A549 (cell line): ENCODE data around the gene HAO1. TPM values are rescaled to one million over a fixed set of nuclear protein-coding genes. Genes with fewer than 3 reads are reported as not detected.

Source experiments
- ATAC-seq, 2 experiments: fragments of 200-7000 bp in 1 of 2; fragments of >200 bp in 1 of 2; cut with Nextera tagmentation in 1 of 2; cut with Tn5 transposase in 1 of 2; 3 replicates each; pipeline versions ENCODE4 v1.8.0 to v1.9.1; 2018 to 2020; ENCODE audit warnings: mild to moderate bottlenecking in 1 of 2, moderate library complexity in 1 of 2
- CTCF ChIA-PET: fragments of 300-600 bp; sonication (Branson Sonifier 250); formaldehyde crosslinking; extraction: SDS; loops from one replicate; lab custom pipeline; 2021; ENCODE audit warnings: antibody characterized with exemption, inconsistent platforms; lab: Yijun Ruan, JAX
- POLR2A ChIA-PET: fragments of 350-600 bp; formaldehyde crosslinking; extraction: SDS; loops from one replicate; lab custom pipeline; 2021; ENCODE audit warnings: antibody characterized with exemption, inconsistent platforms; lab: Yijun Ruan, JAX
- DNase-seq, 2 experiments: peaks; one replicate each; pipeline versions ENCODE4 v3.0.0 to v3.0.0-alpha.2; 2011 to 2016; ENCODE audit warnings: low read depth in 1 of 2, low spot score in 1 of 2
- FAIRE-seq: peaks from 2 replicates; lab custom pipeline; 2011; peaks lifted over from hg19 to GRCh38; lab: Jason Lieb, UNC
- H3K27ac ChIP-seq, 2 experiments: fragments of >200 bp; sonication (Bioruptor Twin); formaldehyde crosslinking; 3 replicates each; pipeline ENCODE4 v1.5.1; 2016 to 2017
- H3K4me1 ChIP-seq: fragments of >200 bp; sonication (Bioruptor Twin); formaldehyde crosslinking; 3 replicates; pipeline ENCODE4 v1.6.1; 2016
- H3K4me2 ChIP-seq: fragments of >200 bp; sonication (Bioruptor Twin); formaldehyde crosslinking; 3 replicates; pipeline ENCODE4 v1.6.1; 2016
- H3K4me3 ChIP-seq: fragments of >200 bp; sonication (Bioruptor Twin); formaldehyde crosslinking; 3 replicates; pipeline ENCODE4 v1.5.1; 2016
- H3K9me3 ChIP-seq: fragments of >200 bp; sonication (Bioruptor Twin); formaldehyde crosslinking; 3 replicates; pipeline ENCODE4 v1.6.1; 2016
- EHF ChIP-seq: fragments of 250-450 bp; sonication (Bioruptor Pico); IDR thresholded peaks from 2 replicates; pipeline ENCODE4 v1.5.0; 2020; ENCODE audit warnings: mild to moderate bottlenecking
- EHMT2 ChIP-seq: fragments of 200-600 bp; sonication (generic); IDR thresholded peaks from 2 replicates; pipeline ENCODE4 v1.6.1; 2016; ENCODE audit warnings: antibody characterized with exemption, low read depth, mild to moderate bottlenecking, moderate library complexity
- FOSB ChIP-seq: fragments of 250-450 bp; sonication (Bioruptor Pico); IDR thresholded peaks from 2 replicates; pipeline ENCODE4 v1.5.0; 2020; ENCODE audit warnings: mild to moderate bottlenecking, moderate library complexity
- HDAC2 ChIP-seq: fragments of 200-600 bp; sonication (generic); IDR thresholded peaks from 2 replicates; pipeline ENCODE4 v1.6.1; 2016
- HEYL ChIP-seq: fragments of 250-450 bp; sonication (Bioruptor Pico); IDR thresholded peaks from 2 replicates; pipeline ENCODE4 v1.8.0; 2021; ENCODE audit warnings: mild to moderate bottlenecking, moderate library complexity
- HOXA7 ChIP-seq: fragments of 250-450 bp; sonication (Bioruptor Pico); IDR thresholded peaks from 2 replicates; pipeline ENCODE4 v1.5.0; 2020; ENCODE audit warnings: mild to moderate bottlenecking, moderate library complexity
- HOXB13 ChIP-seq: fragments of 250-450 bp; sonication (Bioruptor Pico); IDR thresholded peaks from 2 replicates; pipeline ENCODE4 v1.5.0; 2020; ENCODE audit warnings: low read depth, mild to moderate bottlenecking, moderate library complexity
- HOXB5 ChIP-seq: fragments of 250-450 bp; sonication (Bioruptor Pico); IDR thresholded peaks from 2 replicates; pipeline ENCODE4 v1.5.0; 2020; ENCODE audit warnings: mild to moderate bottlenecking, moderate library complexity
- JUN ChIP-seq, 2 experiments: fragments of >200 bp; sonication (Bioruptor Twin); formaldehyde crosslinking; IDR thresholded peaks; 2 replicates in 1 of 2; 3 replicates in 1 of 2; pipeline ENCODE4 v1.6.1; 2016 to 2017
- KDM1A ChIP-seq: fragments of 200-600 bp; sonication (generic); IDR thresholded peaks from 2 replicates; pipeline ENCODE4 v1.6.1; 2016; ENCODE audit warnings: low read depth, mild to moderate bottlenecking
- MAZ ChIP-seq: fragments of 150-350 bp; IDR thresholded peaks from 2 replicates; pipeline ENCODE4 v1.6.1; 2014; ENCODE audit warnings: antibody characterized with exemption, low read depth, low read length, borderline replicate concordance
- NR3C1 ChIP-seq: fragments of >200 bp; sonication (Bioruptor Twin); formaldehyde crosslinking; IDR thresholded peaks from 3 replicates; pipeline ENCODE4 v1.6.1; 2017
- POLR2A ChIP-seq: IDR thresholded peaks from 2 replicates; pipeline ENCODE4 v1.6.1; 2012; ENCODE audit warnings: mild to moderate bottlenecking, low read length
- POLR2AphosphoS2 ChIP-seq: conservative IDR thresholded peaks from 2 replicates; pipeline ENCODE4 v1.6.1; 2012; ENCODE audit warnings: low read length, improper control_type of control experiment, inconsistent platforms
- RARB ChIP-seq: fragments of 250-450 bp; sonication (Bioruptor Pico); IDR thresholded peaks from 2 replicates; pipeline ENCODE4 v1.8.0; 2021; ENCODE audit warnings: mild to moderate bottlenecking, moderate library complexity
- RCOR1 ChIP-seq: fragments of 150-350 bp; IDR thresholded peaks from 2 replicates; pipeline ENCODE4 v1.6.1; 2014; ENCODE audit warnings: antibody characterized with exemption, low read length, low read depth
- SREBF2 ChIP-seq: fragments of 450-650 bp; IDR thresholded peaks from 2 replicates; pipeline ENCODE4 v1.6.1; 2014; ENCODE audit warnings: mild to moderate bottlenecking, moderate library complexity
- TFCP2L1 ChIP-seq: fragments of 250-450 bp; sonication (Bioruptor Pico); IDR thresholded peaks from 2 replicates; pipeline ENCODE4 v1.5.0; 2021; ENCODE audit warnings: mild to moderate bottlenecking
- TP53 ChIP-seq: fragments of 250-450 bp; sonication (Bioruptor Pico); IDR thresholded peaks from 2 replicates; pipeline ENCODE4 v1.5.0; 2021; ENCODE audit warnings: mild to moderate bottlenecking, moderate library complexity
- ZNF302 ChIP-seq: fragments of 250-450 bp; sonication (Bioruptor Pico); IDR thresholded peaks from 2 replicates; pipeline ENCODE4 v1.9.0; 2021; ENCODE audit warnings: inconsistent platforms, mild to moderate bottlenecking, moderate library complexity
- WGBS: methylation state at CpG from one replicate; pipeline ENCODE4 v1.1.6; 2017; ENCODE audit errors: missing lambda C conversion rate; 5-methylcytosine and 5-hydroxymethylcytosine counted together
- polyA plus RNA-seq, 4 experiments: library from polyadenylated mRNA; depleted of rRNA in 3 of 4; stranded (reverse); fragments of >200 nt; fragmentation: RNase III in 1 of 4; extraction: RNeasy Plus Mini Kit Qiagen cat#74134 plus additional on column Dnase treatment in 1 of 4; gene quantifications; 2 replicates in 3 of 4; 3 replicates in 1 of 4; pipeline ENCODE4 v1.2.3, GENCODE V29; 2011 to 2017
- TF ChIP-seq, protein P1 (sequence below): IDR thresholded peaks from 2 replicates; pipeline ENCODE4 v1.6.1; 2012
- TF ChIP-seq, protein P2 (sequence below): fragments of 200-600 bp; sonication (generic); IDR thresholded peaks from 2 replicates; pipeline ENCODE4 v1.6.1; 2016; ENCODE audit warnings: antibody characterized with exemption, mild to moderate bottlenecking, moderate library complexity
- TF ChIP-seq, protein P3 (sequence below): fragments of 250-450 bp; sonication (Bioruptor Pico); IDR thresholded peaks from 2 replicates; pipeline ENCODE4 v1.5.0; 2021; ENCODE audit warnings: mild to moderate bottlenecking, moderate library complexity, borderline replicate concordance
- TF ChIP-seq, protein P4 (sequence below): IDR thresholded peaks from 2 replicates; pipeline ENCODE4 v1.6.1; 2012
- TF ChIP-seq, protein P5 (sequence below): fragments of >200 bp; sonication (Bioruptor Twin); formaldehyde crosslinking; IDR thresholded peaks from 3 replicates; pipeline ENCODE4 v1.5.1; 2016
- TF ChIP-seq, protein P6 (sequence below): fragments of >200 bp; sonication (Bioruptor Twin); formaldehyde crosslinking; IDR thresholded peaks from 3 replicates; pipeline ENCODE4 v1.6.1; 2016

Gene HAO1
- polyA plus RNA-seq, 2 of the 4 experiments (the other 2 are of a cell fraction), result 0.13 TPM; not detected in 1

DNA sequence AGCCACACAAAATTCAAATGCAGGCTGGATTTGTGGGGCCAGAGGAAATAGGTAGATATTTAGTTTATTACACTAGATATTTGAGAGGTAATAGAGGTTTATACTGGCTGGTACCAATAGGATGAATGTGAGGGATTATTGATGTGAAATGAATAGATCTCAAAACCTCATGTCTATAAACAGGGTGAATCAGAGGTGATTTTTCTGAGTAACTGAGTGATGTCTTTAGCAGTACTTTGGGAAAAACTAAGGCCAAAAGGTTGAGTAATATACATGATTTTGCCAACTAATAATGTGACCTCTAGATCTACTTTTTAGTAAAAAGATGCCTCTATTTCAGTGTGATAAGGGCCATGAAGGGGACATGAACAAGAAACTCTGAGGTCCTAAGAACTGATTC is 86.8 kb downstream of the HAO1 start:
- DNase-seq, result no peak
- ChIA-PET CTCF (no interaction called here), POLR2A (no interaction called here)
- Histone ChIP-seq H3K9me3 (no peaks in the 10 kb centered on the region), H3K4me1 (peaks cover 28% of the 10 kb centered on the region; the same call in 2 of the 3 replicates), H3K27ac (peak overlapping the region in 1 of 2 experiments; percentile 20; a peak in 1 of 6 replicates), H3K4me2 (no peak overlapping the region), H3K4me3 (no peak overlapping the region)
- no peak for FAIRE-seq
- no peak for ATAC-seq
- TF ChIP-seq MAZ, result no peak
- TF ChIP-seq POLR2A, result no peak
- TF ChIP-seq SREBF2, result no peak
- TF ChIP-seq TFCP2L1 (CRISPR knock-in tag), result no peak
- TF ChIP-seq, protein P1, sequence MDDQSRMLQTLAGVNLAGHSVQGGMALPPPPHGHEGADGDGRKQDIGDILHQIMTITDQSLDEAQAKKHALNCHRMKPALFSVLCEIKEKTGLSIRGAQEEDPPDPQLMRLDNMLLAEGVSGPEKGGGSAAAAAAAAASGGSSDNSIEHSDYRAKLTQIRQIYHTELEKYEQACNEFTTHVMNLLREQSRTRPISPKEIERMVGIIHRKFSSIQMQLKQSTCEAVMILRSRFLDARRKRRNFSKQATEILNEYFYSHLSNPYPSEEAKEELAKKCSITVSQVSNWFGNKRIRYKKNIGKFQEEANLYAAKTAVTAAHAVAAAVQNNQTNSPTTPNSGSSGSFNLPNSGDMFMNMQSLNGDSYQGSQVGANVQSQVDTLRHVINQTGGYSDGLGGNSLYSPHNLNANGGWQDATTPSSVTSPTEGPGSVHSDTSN, result no peak
- no peak for TF ChIP-seq HOXB5 (CRISPR knock-in tag)
- TF ChIP-seq HEYL (CRISPR knock-in tag), result no peak
- no peak for TF ChIP-seq HOXA7 (CRISPR knock-in tag)
- TF ChIP-seq RCOR1, result no peak
- no peak for TF ChIP-seq TP53 (CRISPR knock-in tag)

DNA sequence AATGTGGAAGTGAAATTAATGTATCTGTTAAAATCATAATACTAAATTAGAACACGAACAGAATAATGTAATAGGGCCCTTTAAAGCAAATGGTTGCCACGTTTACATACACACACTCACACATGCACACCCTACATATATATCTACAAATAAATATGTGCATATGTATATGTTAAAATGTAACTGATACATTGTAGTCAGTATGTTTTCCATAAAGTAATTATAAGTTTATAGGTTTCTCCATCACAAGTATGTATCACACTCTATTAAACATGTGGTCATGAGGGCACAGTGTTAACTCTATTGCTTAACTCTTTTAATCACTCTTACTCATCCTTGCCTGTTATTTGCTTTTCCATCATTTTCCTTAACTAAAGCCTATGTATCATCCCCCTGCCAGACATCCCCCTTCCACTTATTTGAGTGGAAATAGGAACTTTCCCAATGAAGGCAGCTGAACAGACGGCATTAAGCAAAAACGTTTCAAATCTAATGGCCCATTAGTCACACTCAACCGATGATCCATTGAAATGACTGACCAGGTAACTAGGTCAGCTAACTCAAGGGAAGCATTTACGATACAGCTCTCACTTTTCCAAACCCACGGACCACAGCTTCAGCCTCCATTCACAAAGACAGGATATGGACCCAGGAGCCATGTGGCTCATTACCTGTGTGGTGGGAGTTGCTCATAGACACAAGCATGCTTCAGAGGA is 89.3 kb downstream of the HAO1 start:
- Histone ChIP-seq H3K4me2 (peak overlapping the region; percentile 63), H3K27ac (peak overlapping the region; percentile 47 to 76; a peak in 5 of 6 replicates), H3K4me3 (no peak overlapping the region), H3K9me3 (no peaks in the 10 kb centered on the region), H3K4me1 (peaks cover 21% of the 10 kb centered on the region; the same call in 2 of the 3 replicates)
- 11% methylated on average over 7 of the region's 7 CpGs for WGBS
- ATAC-seq (peak; percentile 63 to 74), FAIRE-seq (peak; percentile 65), DNase-seq (peak in 1 of 2 experiments; percentile 49)
- CTCF ChIA-PET, result interaction anchor here (0.9 to 1.5 kb wide), 3 partner anchors 8 to 1085 kb away, joined by 3 to 6 read pairs (median 4); no protein-coding TSS in a partner anchor
- POLR2A ChIA-PET, result interaction anchor here (0.9 kb wide), 1 partner anchor 9 kb away, joined by 3 read pairs; no protein-coding TSS in a partner anchor
- no peak for TF ChIP-seq NR3C1
- TF ChIP-seq, protein P2, sequence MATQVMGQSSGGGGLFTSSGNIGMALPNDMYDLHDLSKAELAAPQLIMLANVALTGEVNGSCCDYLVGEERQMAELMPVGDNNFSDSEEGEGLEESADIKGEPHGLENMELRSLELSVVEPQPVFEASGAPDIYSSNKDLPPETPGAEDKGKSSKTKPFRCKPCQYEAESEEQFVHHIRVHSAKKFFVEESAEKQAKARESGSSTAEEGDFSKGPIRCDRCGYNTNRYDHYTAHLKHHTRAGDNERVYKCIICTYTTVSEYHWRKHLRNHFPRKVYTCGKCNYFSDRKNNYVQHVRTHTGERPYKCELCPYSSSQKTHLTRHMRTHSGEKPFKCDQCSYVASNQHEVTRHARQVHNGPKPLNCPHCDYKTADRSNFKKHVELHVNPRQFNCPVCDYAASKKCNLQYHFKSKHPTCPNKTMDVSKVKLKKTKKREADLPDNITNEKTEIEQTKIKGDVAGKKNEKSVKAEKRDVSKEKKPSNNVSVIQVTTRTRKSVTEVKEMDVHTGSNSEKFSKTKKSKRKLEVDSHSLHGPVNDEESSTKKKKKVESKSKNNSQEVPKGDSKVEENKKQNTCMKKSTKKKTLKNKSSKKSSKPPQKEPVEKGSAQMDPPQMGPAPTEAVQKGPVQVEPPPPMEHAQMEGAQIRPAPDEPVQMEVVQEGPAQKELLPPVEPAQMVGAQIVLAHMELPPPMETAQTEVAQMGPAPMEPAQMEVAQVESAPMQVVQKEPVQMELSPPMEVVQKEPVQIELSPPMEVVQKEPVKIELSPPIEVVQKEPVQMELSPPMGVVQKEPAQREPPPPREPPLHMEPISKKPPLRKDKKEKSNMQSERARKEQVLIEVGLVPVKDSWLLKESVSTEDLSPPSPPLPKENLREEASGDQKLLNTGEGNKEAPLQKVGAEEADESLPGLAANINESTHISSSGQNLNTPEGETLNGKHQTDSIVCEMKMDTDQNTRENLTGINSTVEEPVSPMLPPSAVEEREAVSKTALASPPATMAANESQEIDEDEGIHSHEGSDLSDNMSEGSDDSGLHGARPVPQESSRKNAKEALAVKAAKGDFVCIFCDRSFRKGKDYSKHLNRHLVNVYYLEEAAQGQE, result no peak
- no peak for TF ChIP-seq HDAC2
- TF ChIP-seq, protein P3, sequence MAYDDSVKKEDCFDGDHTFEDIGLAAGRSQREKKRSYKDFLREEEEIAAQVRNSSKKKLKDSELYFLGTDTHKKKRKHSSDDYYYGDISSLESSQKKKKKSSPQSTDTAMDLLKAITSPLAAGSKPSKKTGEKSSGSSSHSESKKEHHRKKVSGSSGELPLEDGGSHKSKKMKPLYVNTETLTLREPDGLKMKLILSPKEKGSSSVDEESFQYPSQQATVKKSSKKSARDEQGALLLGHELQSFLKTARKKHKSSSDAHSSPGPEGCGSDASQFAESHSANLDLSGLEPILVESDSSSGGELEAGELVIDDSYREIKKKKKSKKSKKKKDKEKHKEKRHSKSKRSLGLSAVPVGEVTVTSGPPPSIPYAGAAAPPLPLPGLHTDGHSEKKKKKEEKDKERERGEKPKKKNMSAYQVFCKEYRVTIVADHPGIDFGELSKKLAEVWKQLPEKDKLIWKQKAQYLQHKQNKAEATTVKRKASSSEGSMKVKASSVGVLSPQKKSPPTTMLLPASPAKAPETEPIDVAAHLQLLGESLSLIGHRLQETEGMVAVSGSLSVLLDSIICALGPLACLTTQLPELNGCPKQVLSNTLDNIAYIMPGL (CRISPR knock-in tag), result no peak
- no peak for TF ChIP-seq KDM1A
- no peak for TF ChIP-seq EHF (CRISPR knock-in tag)
- no peak for TF ChIP-seq FOSB
- no peak for TF ChIP-seq EHMT2
- TF ChIP-seq, protein P4, sequence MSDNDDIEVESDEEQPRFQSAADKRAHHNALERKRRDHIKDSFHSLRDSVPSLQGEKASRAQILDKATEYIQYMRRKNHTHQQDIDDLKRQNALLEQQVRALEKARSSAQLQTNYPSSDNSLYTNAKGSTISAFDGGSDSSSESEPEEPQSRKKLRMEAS, result no peak; the same call in 1 of the 2 replicates
- TF ChIP-seq RCOR1, result no peak
- no peak for TF ChIP-seq HOXB13 (CRISPR knock-in tag)
- TF ChIP-seq, protein P5, sequence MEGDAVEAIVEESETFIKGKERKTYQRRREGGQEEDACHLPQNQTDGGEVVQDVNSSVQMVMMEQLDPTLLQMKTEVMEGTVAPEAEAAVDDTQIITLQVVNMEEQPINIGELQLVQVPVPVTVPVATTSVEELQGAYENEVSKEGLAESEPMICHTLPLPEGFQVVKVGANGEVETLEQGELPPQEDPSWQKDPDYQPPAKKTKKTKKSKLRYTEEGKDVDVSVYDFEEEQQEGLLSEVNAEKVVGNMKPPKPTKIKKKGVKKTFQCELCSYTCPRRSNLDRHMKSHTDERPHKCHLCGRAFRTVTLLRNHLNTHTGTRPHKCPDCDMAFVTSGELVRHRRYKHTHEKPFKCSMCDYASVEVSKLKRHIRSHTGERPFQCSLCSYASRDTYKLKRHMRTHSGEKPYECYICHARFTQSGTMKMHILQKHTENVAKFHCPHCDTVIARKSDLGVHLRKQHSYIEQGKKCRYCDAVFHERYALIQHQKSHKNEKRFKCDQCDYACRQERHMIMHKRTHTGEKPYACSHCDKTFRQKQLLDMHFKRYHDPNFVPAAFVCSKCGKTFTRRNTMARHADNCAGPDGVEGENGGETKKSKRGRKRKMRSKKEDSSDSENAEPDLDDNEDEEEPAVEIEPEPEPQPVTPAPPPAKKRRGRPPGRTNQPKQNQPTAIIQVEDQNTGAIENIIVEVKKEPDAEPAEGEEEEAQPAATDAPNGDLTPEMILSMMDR, result no peak
- TF ChIP-seq JUN (IDR thresholded peaks at IDR 0.05), result peak; percentile 44 to 56; a peak in 1 of 5 replicates
- no peak for TF ChIP-seq POLR2AphosphoS2
- TF ChIP-seq ZNF302, result no peak
- no peak for TF ChIP-seq HOXB5 (CRISPR knock-in tag)
- TF ChIP-seq, protein P1, result no peak
- TF ChIP-seq RARB (CRISPR knock-in tag), result no peak
- TF ChIP-seq, protein P6, sequence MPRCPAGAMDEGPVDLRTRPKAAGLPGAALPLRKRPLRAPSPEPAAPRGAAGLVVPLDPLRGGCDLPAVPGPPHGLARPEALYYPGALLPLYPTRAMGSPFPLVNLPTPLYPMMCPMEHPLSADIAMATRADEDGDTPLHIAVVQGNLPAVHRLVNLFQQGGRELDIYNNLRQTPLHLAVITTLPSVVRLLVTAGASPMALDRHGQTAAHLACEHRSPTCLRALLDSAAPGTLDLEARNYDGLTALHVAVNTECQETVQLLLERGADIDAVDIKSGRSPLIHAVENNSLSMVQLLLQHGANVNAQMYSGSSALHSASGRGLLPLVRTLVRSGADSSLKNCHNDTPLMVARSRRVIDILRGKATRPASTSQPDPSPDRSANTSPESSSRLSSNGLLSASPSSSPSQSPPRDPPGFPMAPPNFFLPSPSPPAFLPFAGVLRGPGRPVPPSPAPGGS, result no peak
